Skin of body (tissue), 3 donors: ENCODE measurements around the gene FAM181B. TPM values are rescaled to one million over a fixed set of nuclear protein-coding genes. Genes with fewer than 3 reads are reported as not detected.

Experiments
- DNase-seq: peaks from one replicate; lab custom pipeline; 2025; lab: John Stamatoyannopoulos, UW
- small RNA-seq: library from RNA; depleted of rRNA; stranded (forward); fragments of <200 nt; gene quantifications from one replicate; pipeline ENCODE3, GENCODE V24; 2014; ENCODE audit warnings: low replicate concordance
- total RNA-seq: library from RNA; depleted of rRNA; stranded (reverse); fragments of >200 nt; gene quantifications from one replicate; pipeline ENCODE4 v1.2.3, GENCODE V29; 2014

The FAM181B gene
- total RNA-seq, 1 donor from 2014 or later: 0.49 TPM

- DNase-seq: no peak
Measured at GRCh38 chr11:82683029-82683428, 50.6 kb downstream of the FAM181B start.

GRCh38 chr11:82682003-82682751, 51.5 kb downstream of the FAM181B start:
- no peak for DNase-seq

GRCh38 chr11:82680252-82680651, 53.4 kb downstream of the FAM181B start:
- DNase-seq: no peak

Small RNA genes lying within 50 kb of the gene (small RNA-seq; reads per million reads assigned to genes)
- gene RPS28P7: not detected

Other genes with a start within 250 kb of the FAM181B start
- gene PRCP, start 166.6 kb upstream of the FAM181B start, total RNA-seq: 68.8 TPM
- 3.3 TPM for gene DDIAS, start 167.9 kb upstream of the FAM181B start, total RNA-seq